ENCODE results near the gene ANKRD34A.

ANKRD34A gene

DNA sequence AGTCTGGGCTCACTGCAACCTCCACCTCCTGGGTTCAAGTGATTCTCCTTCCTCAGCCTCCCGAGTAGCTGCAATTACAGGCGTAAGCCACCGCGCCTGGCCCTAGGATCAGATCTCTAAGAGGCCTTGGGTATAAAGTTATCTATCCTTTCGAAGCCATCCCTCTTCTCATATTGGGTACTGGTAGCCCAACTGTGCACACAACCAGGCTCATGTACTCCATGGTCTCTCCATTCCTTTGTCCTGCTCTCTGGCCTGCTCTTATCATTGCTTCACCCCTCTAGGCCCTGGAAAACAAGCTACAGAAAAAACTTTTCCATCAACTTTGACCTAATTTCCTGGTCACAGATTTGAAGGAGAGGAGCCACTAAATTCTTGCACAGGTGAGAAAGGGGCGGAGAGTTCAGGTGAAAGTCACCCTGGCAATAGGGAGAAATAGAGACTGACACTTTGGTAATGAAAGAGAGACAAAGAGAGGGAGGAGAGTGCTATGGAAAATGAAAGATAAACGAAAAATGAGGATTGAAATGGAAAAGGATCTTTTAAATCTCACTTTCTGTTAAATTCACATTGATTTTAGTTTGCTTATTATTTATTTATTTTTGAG is 26.0 kb upstream of the ANKRD34A start:
- no peak for FAIRE-seq

DNA sequence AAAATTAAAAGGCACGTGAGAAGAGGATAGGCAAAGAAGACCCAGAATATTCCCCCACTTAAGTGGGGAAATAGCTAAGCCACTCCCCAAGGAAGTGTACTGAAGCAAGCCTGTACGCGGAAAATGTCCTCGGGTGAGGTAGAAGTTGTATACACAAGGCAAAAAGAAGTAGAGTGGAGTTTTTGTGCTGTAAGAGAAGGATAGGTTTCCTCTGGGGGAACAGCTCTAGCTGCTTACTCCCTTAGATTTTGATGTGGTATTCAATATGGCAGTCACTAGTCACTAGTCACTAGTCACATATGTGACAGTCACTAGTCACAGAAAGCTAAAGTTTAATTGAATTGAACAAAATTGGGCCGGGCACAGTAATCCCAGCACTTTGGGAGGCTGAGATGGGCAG is 24.4 kb upstream of the ANKRD34A start:
- no peak for FAIRE-seq

DNA sequence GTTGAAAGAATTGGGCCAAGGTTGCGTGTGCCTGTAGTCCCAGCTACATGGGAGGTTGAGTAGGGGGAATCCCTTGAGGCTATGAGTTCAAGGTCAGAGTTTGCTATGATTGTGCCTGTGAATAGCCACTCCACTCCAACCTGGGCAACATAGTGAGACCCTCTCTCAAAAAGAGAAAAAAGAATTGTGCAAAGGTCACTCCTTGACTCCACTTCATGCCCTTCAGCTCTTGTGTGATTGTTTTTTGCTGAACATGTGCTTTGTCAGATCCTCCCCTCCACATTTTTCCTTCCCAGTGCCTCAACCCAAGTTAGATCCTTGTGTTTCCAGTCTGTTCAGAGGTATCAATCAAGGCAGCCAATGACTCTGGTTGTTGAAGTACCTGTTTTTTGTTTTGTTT is 23.6 kb upstream of the ANKRD34A start:
- FAIRE-seq = no peak

DNA sequence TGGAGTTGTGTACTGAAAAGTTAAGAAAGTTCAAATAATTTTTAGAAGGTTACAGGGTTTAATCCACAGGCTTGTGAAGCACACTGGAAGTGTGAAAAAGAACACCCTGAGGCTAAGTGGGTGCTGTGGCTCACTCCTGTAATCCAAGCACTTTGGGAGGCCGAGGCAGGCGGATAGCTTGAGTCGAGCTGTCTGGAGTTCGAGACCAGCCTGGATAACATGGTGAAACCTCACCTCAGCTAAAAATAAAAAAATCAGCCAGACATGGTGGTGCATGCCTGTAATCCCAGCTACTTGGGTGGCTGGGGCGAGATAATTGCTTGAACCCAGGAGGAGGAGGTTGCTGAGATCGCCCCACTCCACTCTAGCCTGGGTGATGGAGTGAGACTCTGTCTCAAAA is 22.2 kb upstream of the ANKRD34A start:
- no peak for FAIRE-seq

DNA sequence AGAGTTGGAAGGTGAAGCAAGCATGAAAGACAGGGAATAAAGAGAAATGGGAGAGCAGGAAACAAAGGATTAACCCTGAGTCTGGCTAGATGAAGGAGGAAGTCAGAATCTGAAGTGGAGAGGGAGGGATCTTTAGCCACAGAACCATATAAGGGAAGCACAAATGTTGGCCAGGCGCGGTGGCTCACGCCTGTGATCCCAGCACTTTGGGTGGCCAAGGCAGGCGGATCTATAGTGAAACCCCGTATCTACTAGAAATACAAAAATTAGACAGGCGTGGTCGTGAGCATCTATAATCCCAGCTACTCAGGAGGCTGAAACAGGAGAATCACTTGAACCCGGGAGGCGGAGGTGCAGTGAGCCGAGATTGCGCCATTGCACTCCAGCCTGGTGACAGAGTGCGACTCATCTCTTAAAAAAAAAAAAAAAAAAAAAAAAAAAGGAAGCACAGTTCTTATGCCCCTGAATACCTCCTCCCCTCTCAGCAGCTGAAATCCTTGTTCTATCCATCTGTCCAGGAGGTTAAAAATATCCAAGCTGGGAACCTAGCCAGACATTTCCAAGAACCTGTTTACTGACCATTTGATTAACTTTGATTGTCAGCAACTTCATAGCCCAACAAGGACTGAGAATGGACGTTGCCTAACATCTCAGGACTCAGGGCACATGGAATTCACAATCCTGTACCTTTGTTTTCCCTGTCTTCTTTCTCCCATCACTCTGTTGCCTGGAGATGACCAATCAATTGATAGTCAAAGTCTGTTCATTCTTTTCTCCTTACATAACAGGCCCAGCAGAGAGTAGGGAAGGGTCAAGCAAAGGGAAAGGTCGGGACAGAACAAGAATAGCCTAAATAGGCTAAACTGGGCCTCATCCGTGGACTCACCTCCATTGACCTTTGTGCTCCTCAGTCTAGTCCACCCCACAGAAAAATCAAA is 21.4 kb upstream of the ANKRD34A start:
- FAIRE-seq = no peak

DNA sequence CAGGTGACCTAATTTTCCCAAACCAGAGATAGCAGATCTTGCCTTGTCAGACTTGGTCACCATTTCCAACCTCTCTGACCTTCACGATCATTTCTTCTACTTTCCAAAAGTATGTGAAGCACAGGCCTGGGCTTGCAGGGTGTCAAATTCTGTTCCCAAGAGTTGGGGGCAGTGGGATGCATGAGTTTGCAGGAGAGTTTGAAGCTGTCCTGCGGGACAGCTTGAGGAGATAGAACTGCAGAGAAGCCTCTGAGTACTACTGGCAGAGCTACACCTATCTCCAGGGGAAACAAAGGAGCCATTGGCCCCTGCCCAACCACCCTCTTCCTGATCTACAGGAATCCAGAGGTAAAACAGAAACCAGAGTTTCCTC is 20.7 kb upstream of the ANKRD34A start:
- FAIRE-seq = no peak

DNA sequence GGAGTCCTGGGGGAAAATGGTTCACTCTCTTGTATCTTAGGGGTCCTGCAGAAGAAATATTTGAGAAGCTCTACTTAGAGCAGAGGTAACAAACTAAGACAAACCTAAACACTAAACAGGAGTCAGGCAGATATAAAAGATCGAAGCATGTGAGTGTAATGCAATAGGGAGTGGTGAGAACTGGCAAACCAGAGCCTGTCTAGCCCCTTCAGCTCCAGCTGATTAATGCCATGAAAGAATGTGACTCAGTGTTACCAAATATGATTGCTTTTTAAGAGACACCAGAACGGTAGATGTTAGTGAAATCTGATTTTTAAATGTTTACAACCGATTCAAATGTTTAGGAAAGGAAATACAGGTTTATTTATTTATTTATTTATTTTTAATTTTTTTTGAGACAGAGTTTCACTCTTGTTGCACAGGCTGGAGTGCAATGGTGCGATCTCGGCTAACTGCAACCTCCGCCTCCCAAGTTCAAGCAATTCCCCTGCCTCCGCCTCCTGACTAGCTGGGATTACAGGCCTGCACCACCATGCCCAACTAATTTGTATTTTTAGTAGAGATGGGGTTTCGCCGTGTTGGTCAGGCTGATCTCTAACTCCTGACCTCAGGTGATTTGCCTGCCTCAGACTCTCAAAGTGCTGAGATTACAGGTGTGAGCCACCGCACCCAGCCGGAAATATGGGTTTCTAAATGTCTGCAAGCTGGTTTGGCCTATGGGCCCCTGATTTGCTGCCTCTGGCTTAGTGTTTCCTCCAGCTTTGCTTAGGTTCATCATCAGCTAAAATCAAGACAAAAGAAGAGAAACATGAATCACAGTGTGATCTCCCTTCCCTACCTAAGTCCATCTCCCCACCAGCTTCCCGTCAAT is 19.8 kb upstream of the ANKRD34A start:
- FAIRE-seq = no peak

DNA sequence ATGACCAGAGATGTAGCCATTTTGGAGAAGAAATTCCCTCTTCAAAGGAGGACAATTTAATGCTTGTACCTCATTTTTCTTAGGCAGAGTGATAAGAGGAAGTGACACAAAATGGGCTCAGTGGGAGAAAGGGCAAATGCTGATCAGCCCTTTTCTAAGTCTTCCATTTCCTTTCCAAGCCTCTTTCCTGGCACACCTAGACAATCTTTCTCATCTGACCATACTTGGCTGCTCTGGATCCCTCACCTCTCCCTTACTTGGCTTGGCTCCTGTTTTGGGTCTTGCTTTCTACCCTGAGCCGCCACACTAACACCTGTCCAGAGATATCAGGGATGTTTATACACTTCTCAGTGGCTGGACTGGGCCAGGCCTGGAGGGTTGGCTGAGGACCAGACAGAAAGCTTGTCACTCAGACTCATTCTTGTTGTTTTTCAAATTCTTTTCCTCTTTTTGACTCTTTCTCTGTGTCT is 18.9 kb upstream of the ANKRD34A start:
- FAIRE-seq = no peak

DNA sequence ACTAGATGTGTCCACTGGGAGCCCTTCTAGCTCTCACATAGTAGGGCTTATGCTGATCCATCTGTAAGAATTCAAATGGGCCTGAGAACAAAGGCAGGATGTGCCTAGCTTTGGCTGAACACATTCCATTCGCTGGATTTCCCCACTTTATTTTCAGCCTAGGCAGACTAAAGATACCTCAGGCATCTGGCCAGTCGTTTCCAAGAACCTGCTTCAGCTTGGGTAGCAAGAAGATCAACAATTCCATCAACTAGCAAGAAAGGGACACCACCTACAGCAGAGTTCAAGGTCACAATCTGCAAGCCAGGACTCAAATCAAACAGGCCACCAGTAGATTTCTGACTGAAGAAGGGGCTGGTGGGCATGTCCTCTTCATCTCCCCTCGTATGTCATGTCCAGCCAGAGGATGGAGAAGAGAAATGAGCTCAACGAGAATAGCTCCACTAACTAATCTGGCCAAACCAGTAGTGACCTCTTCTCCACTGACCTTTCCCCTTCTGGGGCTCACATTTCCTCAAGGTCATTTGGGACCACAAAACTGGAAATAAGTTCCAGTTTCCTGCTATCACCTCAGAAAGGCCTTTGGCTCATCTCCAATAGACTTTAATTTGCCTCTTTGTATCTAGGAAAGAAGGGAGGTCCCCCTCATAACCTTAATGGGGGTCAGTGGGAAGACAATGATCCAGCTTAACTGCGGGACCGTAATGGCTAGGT is 17.8 kb upstream of the ANKRD34A start:
- no peak for FAIRE-seq

DNA sequence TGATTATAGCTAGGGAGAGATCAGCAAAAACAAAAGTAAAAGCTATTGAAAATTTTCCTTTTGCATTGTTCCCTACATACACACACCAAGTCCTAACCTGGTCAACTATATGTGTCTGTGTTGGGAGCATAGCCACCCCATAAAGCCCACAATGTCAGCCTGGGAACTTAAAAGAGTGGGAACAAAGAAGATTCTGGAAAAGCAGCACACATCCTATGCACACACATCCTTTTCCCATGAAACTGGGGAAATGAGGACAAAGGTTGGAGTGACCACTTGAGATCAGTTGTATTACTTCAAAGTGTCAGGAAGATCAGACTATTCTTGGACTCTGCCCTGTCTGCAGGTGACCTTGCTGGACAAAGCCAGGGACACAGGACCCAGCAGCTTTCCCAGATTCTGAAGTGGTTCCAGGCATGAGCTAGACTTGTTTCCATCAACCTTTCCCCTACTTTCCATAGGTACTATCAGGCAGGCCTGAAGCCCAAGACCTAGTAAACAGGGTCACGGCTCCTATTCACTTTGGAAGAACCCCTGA is 16.2 kb upstream of the ANKRD34A start:
- no peak for FAIRE-seq

DNA sequence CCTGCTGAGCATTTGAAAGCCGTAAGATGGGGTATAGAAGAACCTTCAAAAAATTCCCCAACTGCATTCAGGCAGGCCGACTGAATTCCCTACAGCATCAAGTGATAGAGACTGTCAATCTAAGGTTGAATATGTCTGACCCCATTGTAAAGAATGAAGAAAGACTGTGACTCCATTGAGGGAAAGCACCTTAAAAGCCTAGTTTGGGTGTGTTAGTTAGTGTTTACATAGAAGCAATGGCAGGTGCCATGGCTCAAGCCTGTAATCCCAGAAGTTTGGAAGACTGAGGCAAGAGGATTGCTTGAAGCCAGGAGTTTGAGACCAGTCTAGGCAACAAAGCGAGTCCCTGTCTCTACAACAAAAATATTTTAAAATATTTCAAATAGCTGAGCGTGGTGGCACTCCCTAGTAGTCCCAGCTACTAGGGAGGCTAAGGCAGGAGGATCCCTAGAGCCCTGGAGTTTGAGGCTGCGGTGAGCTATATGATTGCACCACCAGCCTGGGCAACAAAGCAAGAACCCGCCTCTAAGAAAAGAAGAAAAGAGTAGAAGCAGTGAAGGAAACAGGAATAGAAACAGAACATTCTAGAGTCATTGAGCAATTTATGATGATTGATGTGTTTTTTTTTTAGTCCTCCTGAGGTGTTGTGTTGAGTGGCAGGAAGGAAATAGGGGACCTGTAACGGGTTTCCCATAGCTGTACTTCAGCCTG is 15.5 kb upstream of the ANKRD34A start:
- no peak for FAIRE-seq

DNA sequence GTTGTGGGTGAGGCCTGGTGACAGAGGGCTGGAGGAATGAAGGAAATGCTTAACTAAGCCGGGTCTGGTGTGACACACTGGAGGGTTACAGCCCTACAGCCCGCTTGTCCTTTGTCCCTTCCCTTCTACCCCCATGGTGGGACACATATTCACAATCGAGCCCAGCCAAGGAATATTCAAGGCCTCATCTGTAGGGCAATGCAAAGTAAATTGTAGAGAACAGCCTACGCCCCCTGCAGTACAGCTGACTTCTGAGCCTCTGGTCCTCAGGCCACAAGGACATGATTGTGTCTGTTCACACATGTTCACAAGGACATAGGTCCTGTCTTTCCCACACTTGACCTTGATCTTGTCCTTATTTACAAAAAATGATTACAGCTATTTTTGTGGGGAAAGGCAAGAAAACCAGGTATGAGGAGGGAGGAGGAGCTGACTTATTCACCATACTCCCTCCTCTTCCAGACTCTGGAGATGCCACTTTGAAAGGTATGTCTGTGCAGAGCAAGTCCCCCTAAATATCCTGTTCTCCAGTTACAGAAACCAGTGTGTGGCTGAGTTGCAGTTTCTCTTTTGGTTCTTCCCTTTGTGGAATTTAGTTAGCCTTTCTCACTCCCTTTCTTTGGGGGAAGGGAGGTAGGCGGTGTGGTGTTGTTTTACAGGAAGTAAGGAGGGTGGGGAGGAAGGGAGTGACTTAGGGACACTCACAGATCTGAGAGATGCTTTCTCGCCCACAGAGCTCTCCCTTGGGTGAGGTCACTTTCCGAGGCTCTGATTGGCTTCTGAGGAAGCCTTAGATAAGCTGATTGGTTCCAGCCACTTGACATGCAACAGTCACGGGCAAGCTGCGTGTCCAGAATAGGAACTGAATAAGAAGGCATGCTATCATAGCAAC is 14.7 kb upstream of the ANKRD34A start:
- peak; percentile 97 for FAIRE-seq

DNA sequence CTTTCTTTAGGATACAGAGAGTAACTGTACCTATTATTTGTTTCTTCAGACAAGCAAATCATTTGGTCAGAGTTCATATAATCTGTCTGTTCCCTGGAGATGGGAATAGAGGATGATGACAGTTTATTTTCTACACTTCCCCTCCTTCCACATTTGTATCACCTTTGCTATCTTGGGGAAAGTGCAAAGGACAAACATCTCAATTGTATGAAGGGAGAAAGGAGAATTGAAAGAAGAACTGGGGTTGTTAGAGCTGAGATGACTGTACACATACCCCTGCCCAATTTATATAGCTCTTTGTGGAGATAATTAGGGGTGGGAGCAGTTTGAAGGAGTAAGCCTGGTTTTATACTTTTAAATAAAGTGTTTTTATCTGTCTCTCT is 14.1 kb upstream of the ANKRD34A start:
- FAIRE-seq = no peak

DNA sequence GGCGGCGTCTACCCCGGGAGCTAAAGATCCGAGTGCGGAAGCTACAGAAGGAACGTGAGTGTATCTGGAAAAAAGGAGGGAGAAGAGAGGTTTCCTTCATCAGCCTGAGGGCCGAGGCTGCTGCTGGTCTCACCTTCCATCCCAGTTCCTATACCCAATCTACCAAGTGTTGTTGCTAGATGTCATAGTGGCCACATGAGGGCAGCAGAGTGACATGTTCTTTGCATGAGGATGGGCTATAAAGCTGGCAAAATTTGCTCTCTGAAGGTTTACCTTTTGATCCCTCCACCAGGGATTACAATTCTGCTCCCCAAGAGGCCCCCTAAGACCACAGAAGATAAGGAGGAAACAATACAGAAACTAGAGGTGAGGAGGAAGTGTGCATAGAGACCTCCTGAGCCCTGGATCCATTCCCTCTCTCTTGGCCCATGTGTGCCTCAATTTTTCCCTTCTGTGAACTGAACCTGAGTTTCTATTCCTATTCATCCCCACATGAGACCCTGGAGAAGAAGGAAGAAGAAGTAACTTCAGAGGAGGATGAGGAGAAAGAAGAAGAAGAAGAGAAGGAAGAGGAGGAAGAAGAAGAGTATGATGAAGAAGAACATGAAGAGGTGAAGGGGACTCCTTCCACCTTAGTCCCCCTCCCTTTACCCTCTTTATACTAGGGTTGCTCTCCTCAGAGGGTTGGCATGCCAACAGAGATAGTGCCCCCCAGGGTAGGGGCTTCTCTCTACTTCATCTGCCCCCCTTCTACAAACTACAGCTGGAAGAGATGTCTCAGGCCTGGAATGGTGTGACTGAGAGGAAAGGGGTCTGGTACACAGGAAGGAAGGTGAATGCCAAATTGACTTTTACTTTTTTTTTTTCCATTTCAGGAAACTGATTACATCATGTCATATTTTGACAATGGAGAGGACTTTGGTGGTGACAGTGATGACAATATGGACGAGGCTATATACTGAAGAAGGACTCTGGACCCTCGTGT is 13.4 kb upstream of the ANKRD34A start:
- no peak for FAIRE-seq

DNA sequence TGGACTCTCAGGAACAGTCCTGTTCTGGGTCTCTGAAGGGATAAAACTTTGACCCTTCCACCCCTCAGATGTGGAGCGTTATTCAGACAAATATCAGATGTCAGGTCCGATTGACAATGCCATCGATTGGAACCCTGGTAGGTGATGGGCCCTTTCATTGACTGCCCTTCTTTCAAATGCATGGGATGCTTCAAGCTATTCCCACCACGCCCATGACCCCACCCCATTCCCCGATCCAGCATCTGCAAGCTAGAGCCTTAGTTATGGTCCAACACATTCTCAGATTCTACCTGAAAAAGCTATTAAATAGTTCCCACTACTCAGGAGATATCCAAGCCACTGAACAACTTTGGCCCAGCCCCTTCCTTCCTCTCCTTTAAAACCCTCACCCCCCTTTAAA is 12.6 kb upstream of the ANKRD34A start:
- no peak for FAIRE-seq

DNA sequence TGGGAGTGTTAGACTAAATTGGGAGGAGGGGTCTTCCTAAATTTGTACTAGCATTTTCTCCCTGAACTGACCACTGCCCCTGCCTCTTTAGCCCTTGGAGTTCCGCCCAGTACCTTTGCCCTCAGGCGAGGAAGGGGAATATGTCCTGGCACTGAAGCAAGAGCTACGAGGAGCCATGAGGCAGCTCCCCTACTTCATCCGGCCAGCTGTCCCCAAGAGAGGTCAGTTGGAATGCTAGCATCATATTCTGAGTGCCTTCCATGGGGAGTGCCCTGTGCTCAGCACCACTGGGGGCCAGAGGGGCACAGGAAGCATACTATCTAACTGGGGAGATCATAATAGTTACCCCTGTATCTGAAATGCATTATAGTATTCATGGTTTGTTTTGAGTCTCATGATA is 10.8 kb upstream of the ANKRD34A start:
- FAIRE-seq = no peak

DNA sequence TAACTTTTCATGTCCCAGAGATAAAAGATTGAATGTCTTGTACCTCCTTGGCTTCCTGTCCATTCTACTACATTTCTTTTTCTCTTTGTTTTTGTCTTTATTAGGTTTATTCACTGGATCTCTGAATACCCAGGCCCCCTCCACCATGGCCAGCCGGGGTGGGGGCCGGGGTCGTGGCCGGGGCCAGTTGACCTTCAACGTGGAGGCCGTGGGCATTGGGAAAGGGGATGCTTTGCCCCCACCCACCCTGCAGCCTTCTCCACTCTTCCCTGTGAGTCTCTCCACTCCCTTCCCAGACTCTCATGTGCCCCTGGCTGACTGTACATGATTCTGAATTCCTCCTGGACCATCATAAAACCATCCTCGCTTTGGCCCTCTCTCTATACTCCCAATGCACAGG is 10.3 kb upstream of the ANKRD34A start:
- no peak for FAIRE-seq

DNA sequence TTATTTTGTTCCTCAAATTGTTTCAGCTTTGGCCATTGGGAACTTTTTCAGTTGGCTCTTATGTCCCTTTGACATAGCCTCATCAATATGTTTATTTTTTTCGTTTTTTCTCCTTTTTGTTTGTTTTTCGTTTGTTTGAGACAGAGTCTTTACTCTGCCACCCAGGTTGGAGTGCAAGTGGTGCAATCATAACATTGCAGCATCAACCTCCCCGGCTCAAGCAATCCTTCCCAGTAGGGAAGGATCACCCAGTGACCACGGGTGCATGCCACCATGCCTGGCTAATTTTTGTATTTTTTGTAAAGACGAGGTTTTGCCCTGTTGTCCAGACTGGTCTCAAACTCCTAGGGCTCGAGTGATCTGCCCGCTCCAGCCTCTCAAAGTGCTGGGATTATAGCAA is 8.2 kb upstream of the ANKRD34A start:
- FAIRE-seq = no peak

DNA sequence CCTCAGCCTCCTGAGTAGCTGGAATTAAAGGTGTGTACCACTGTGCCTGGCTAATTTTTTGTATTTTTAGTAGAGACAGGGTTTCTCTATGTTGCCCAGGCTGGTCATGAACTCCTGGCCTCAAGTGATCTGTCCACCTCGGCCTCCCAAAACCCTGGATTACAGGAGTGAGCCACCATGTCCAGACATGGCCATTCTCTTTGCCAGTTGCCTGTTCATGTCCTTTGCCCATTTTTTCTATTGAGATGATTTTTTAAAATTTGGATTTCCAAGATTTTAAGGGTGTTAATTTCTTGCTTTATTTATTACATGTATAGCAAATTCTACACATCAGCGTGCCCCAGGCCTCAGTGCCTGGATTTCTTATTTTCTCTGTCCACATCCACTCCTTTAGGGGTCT is 2.9 kb upstream of the ANKRD34A start:
- no peak for FAIRE-seq
